ENCODE results near the gene PLXNA4.

Gene PLXNA4

DNA sequence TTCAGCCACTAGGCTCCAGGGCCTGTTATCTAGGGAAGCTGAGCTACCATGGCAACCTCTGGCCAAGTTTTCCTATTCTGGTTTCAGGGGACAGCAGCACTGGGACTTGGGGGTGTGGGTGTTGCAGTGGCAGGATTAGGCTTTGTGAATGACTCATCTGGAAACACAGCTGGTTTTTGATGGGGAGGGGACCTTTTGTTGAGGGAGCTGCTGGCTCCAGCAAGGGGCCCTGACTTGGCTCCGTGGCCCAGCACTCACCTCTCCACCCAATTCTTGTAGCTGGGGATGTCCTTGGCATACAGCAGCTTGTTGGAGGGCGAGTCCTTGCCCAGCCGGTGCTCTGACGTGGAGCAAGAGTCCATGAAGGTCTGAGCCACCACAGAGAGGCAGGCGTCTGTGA lies 435.9 kb downstream of the PLXNA4 start:
- Histone ChIP-seq H3K27me3 (ENCODE audit: control insufficient read depth, low read length) (no peaks in the 10 kb centered on the region), H3K27ac (ENCODE audit: low read depth, low read length) (no peak overlapping the region), H3K4me3 (ENCODE audit: low read length) (no peak overlapping the region), H3F3A (ENCODE audit: control insufficient read depth, insufficient read depth) (no peaks in the 10 kb centered on the region), H3K9me2 (replicated peaks; ENCODE audit: control insufficient read depth, low read length) (no peaks in the 10 kb centered on the region), H3K4me2 (ENCODE audit: low read length) (no peak overlapping the region), H3K36me3 (ENCODE audit: control insufficient read depth, low read length) (no peaks in the 10 kb centered on the region), H3K79me2 (ENCODE audit: control insufficient read depth, low read length) (no peaks in the 10 kb centered on the region), H4K20me1 (ENCODE audit: control insufficient read depth, insufficient read depth, low read depth, low read length) (no peaks in the 10 kb centered on the region), H3K4me1 (ENCODE audit: control insufficient read depth, low read length) (no peaks in the 10 kb centered on the region), H3K9me3 (ENCODE audit: control insufficient read depth, insufficient read depth, low read length) (no peaks in the 10 kb centered on the region)
- TF ChIP-seq, protein P1, sequence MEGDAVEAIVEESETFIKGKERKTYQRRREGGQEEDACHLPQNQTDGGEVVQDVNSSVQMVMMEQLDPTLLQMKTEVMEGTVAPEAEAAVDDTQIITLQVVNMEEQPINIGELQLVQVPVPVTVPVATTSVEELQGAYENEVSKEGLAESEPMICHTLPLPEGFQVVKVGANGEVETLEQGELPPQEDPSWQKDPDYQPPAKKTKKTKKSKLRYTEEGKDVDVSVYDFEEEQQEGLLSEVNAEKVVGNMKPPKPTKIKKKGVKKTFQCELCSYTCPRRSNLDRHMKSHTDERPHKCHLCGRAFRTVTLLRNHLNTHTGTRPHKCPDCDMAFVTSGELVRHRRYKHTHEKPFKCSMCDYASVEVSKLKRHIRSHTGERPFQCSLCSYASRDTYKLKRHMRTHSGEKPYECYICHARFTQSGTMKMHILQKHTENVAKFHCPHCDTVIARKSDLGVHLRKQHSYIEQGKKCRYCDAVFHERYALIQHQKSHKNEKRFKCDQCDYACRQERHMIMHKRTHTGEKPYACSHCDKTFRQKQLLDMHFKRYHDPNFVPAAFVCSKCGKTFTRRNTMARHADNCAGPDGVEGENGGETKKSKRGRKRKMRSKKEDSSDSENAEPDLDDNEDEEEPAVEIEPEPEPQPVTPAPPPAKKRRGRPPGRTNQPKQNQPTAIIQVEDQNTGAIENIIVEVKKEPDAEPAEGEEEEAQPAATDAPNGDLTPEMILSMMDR (IDR thresholded peaks at IDR 0.05; ENCODE audit: low read depth, low read length, poor library complexity, severe bottlenecking): no peak
- no peak for TF ChIP-seq EZH2phosphoT487 (IDR thresholded peaks at IDR 0.05; ENCODE audit: borderline replicate concordance, low read length)

GRCh38 chr7:132138817-132139216 lies 437.5 kb downstream of the PLXNA4 start:
- H3K9me2 ChIP-seq (replicated peaks; ENCODE audit: control insufficient read depth, low read length): no peaks in the 10 kb centered on the region
- H3K4me2 ChIP-seq (ENCODE audit: low read length): no peak overlapping the region
- H3K9me3 ChIP-seq (ENCODE audit: control insufficient read depth, insufficient read depth, low read length): no peaks in the 10 kb centered on the region
- no peaks in the 10 kb centered on the region for H4K20me1 ChIP-seq (ENCODE audit: control insufficient read depth, insufficient read depth, low read depth, low read length)
- no peaks in the 10 kb centered on the region for H3F3A ChIP-seq (ENCODE audit: control insufficient read depth, insufficient read depth)
- no peaks in the 10 kb centered on the region for H3K4me1 ChIP-seq (ENCODE audit: control insufficient read depth, low read length)
- H3K79me2 ChIP-seq (ENCODE audit: control insufficient read depth, low read length): no peaks in the 10 kb centered on the region
- H3K27me3 ChIP-seq (ENCODE audit: control insufficient read depth, low read length): no peaks in the 10 kb centered on the region
- no peak overlapping the region for H3K4me3 ChIP-seq (ENCODE audit: low read length)
- TF ChIP-seq, protein P1 (IDR thresholded peaks at IDR 0.05; ENCODE audit: low read depth, low read length, poor library complexity, severe bottlenecking): no peak
- no peak for TF ChIP-seq EZH2phosphoT487 (IDR thresholded peaks at IDR 0.05; ENCODE audit: borderline replicate concordance, low read length)
- H3K36me3 ChIP-seq (ENCODE audit: control insufficient read depth, low read length): no peaks in the 10 kb centered on the region
- H3K27ac ChIP-seq (ENCODE audit: low read depth, low read length): no peak overlapping the region

DNA sequence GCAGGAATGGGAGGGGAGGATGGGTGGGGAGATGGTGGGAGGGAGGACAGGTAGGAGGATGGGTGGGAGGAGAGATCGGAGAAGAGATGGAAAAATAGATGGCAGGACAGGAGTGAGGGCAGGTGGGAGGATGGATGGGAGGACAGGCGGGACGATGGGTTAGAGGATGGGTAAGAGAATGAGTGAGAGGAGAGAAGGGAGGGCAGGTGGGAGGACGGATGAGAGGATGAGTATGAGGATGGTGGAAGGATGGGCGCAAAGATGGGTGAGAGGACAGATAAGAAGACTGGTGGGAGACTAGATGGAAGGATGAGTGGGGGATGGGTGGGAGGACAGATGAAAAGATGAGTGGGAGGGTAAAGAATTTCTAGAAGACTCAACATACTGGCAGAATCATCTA lies 438.6 kb downstream of the PLXNA4 start:
- no peak overlapping the region for H3K27ac ChIP-seq (ENCODE audit: low read depth, low read length)
- no peaks in the 10 kb centered on the region for H3K79me2 ChIP-seq (ENCODE audit: control insufficient read depth, low read length)
- H3F3A ChIP-seq (ENCODE audit: control insufficient read depth, insufficient read depth): no peaks in the 10 kb centered on the region
- TF ChIP-seq, protein P1 (IDR thresholded peaks at IDR 0.05; ENCODE audit: low read depth, low read length, poor library complexity, severe bottlenecking): no peak
- TF ChIP-seq EZH2phosphoT487 (IDR thresholded peaks at IDR 0.05; ENCODE audit: borderline replicate concordance, low read length): no peak
- H3K36me3 ChIP-seq (ENCODE audit: control insufficient read depth, low read length): no peaks in the 10 kb centered on the region
- H3K9me3 ChIP-seq (ENCODE audit: control insufficient read depth, insufficient read depth, low read length): no peaks in the 10 kb centered on the region
- no peaks in the 10 kb centered on the region for H3K27me3 ChIP-seq (ENCODE audit: control insufficient read depth, low read length)
- H4K20me1 ChIP-seq (ENCODE audit: control insufficient read depth, insufficient read depth, low read depth, low read length): no peaks in the 10 kb centered on the region
- H3K4me2 ChIP-seq (ENCODE audit: low read length): no peak overlapping the region
- no peaks in the 10 kb centered on the region for H3K9me2 ChIP-seq (replicated peaks; ENCODE audit: control insufficient read depth, low read length)
- H3K4me3 ChIP-seq (ENCODE audit: low read length): no peak overlapping the region
- no peaks in the 10 kb centered on the region for H3K4me1 ChIP-seq (ENCODE audit: control insufficient read depth, low read length)

Data from DOHH2 (cell line).